ENCODE measurements around the gene COASY.

GRCh38 chr17:42522798-42523278 lies 39.1 kb upstream of the COASY start:
- TF ChIP-seq POLR2A (IDR thresholded peaks at IDR 0.05) (no peak), CTCF (IDR thresholded peaks at IDR 0.05) (no peak), POLR2AphosphoS5 (IDR thresholded peaks at IDR 0.05) (no peak), EP300 (IDR thresholded peaks at IDR 0.05) (no peak)
